ENCODE measurements around the gene AFF1. TPM values are rescaled to one million over a fixed set of nuclear protein-coding genes. Genes with fewer than 3 reads are reported as not detected.
"Not testable (repeated sequence)": the region's sequence is repeated elsewhere in the genome, so short reads cannot be mapped to it uniquely, and the experiment has no call there.

AFF1 gene
- total RNA-seq, 1 experiment from 2014 or later = 37.7 TPM

DNA sequence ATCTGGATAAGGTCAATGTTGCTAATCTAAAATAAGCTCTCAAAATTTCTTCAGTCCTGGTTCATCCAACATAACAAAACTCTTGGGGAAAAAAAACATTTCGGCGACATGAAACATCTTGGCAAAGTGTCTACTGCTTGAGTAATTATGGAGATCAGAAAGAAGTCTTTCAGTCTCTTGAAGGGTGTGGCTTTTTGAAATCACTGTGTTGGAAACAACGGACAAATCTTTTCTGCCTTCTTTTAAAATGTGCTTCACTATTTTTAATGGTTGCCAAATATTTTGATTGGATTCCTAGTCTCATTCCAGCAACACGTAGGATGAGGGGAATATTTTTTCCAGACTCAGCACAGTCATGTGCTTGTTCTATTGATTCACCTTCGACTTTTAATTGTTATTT, 147.0 kb downstream of the AFF1 start:
- Mint-ChIP-seq H3K4me1 (ENCODE audit: low read depth, unreplicated experiment) (peaks cover 14% of the 10 kb centered on the region), H3K4me3 (ENCODE audit: low read depth, unreplicated experiment) (no peak overlapping the region), H3K27ac (ENCODE audit: unreplicated experiment) (no peak overlapping the region), H3K36me3 (ENCODE audit: insufficient read depth, unreplicated experiment) (no peaks in the 10 kb centered on the region), H3K27me3 (ENCODE audit: unreplicated experiment) (no peaks in the 10 kb centered on the region), H3K9me3 (ENCODE audit: low read depth, unreplicated experiment) (no peaks in the 10 kb centered on the region)
- no peak for DNase-seq
- TF ChIP-seq, protein P1, sequence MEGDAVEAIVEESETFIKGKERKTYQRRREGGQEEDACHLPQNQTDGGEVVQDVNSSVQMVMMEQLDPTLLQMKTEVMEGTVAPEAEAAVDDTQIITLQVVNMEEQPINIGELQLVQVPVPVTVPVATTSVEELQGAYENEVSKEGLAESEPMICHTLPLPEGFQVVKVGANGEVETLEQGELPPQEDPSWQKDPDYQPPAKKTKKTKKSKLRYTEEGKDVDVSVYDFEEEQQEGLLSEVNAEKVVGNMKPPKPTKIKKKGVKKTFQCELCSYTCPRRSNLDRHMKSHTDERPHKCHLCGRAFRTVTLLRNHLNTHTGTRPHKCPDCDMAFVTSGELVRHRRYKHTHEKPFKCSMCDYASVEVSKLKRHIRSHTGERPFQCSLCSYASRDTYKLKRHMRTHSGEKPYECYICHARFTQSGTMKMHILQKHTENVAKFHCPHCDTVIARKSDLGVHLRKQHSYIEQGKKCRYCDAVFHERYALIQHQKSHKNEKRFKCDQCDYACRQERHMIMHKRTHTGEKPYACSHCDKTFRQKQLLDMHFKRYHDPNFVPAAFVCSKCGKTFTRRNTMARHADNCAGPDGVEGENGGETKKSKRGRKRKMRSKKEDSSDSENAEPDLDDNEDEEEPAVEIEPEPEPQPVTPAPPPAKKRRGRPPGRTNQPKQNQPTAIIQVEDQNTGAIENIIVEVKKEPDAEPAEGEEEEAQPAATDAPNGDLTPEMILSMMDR (IDR thresholded peaks at IDR 0.05; ENCODE audit: unreplicated experiment) = no peak
- intact Hi-C loops (cut with micrococcal nuclease; ENCODE audit: unreplicated experiment) = no loop called here
- CTCF ChIA-PET = no interaction called here
- no TSS peak for BruUV-seq (replicated peaks)

DNA sequence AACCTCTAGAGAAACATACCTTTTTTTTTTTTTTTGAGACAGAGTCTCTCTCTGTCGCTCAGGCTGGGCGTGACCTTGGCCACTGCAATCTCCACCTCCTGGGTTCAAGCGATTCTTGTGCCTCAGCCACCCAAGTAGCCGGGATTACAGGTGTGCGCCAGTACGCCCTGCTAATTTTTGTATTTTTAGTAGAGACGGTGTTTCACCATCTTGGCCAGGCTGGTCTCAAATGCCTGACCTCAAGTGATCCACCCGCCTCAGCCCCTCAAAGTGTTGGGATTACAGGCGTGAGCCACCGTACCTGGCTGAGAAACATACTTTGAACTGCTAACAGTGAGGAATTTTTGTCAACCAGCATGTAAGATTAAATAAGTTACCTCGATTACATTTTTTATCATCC, 150.9 kb downstream of the AFF1 start:
- DNase-seq; H3K9me3 Mint-ChIP-seq (ENCODE audit: low read depth, unreplicated experiment); H3K27me3 Mint-ChIP-seq (ENCODE audit: unreplicated experiment); H3K36me3 Mint-ChIP-seq (ENCODE audit: insufficient read depth, unreplicated experiment); intact Hi-C loops (cut with micrococcal nuclease; ENCODE audit: unreplicated experiment); H3K27ac Mint-ChIP-seq (ENCODE audit: unreplicated experiment); H3K4me3 Mint-ChIP-seq (ENCODE audit: low read depth, unreplicated experiment); BruUV-seq (replicated peaks); H3K4me1 Mint-ChIP-seq (ENCODE audit: low read depth, unreplicated experiment): not testable (repeated sequence)
- CTCF ChIA-PET = interaction anchor here (0.7 kb wide), 1 partner anchor 202 kb away, joined by 3 read pairs; no protein-coding TSS in a partner anchor

DNA sequence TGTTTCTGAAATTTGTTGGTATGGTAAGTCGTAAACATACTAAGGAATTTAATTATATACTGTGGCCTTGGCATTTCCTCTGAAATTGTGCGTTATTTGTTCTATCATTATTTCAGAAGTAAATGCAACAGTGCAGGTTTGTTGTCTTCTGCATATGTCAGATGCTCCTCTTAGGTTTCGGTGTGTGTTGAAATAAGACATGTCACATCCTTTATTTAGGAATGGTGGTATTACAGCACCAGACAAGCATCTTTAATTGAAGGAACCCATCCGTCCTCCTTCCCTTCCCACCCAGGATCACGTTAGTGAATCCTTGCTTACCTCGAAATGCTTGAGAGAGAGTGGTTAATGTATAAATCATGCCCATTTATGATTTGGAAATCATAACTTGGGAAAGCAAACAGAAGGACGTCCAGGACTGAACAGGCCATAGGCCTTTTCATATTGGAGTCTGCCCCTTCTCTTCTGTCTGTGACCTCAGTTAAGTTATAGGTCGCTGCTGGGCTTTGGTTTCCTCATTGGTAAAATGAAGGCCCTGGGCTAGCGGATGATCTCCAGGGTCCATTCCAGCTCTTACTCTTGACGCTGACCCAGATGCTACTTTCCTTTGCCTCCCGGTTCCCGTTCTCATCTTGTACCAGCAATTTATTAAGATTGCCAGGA, 151.5 kb downstream of the AFF1 start:
- H3K4me3 Mint-ChIP-seq (ENCODE audit: low read depth, unreplicated experiment) = no peak overlapping the region
- CTCF ChIA-PET = no interaction called here
- H3K9me3 Mint-ChIP-seq (ENCODE audit: low read depth, unreplicated experiment) = no peaks in the 10 kb centered on the region
- DNase-seq = no peak
- intact Hi-C loops (cut with micrococcal nuclease; ENCODE audit: unreplicated experiment) = no loop called here
- peaks cover 8% of the 10 kb centered on the region for H3K4me1 Mint-ChIP-seq (ENCODE audit: low read depth, unreplicated experiment)
- H3K27ac Mint-ChIP-seq (ENCODE audit: unreplicated experiment) = no peak overlapping the region
- TF ChIP-seq, protein P1 (IDR thresholded peaks at IDR 0.05; ENCODE audit: unreplicated experiment) = no peak
- no TSS peak for BruUV-seq (replicated peaks)
- H3K36me3 Mint-ChIP-seq (ENCODE audit: insufficient read depth, unreplicated experiment) = no peaks in the 10 kb centered on the region
- H3K27me3 Mint-ChIP-seq (ENCODE audit: unreplicated experiment) = no peaks in the 10 kb centered on the region

DNA sequence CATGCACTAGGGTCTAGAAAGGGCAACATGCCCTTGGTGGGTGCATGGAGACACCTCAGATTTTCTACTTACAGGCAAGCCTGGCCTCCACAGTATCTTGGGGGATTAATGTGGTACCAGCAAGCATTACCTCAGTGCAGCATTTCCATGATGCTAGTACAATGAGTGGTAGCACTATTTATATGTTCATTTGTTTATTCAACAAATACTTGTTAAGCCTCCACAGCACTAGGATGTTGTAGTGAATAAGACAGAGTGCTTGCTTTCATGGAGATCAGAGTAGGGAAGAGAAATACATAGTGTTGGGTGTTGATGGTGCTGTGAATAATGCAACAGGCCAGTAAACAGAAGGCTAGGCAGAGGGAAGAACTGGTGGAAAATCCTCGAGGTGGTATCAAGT, 152.2 kb downstream of the AFF1 start:
- no peak for DNase-seq
- Mint-ChIP-seq H3K9me3 (ENCODE audit: low read depth, unreplicated experiment) (no peaks in the 10 kb centered on the region), H3K27me3 (ENCODE audit: unreplicated experiment) (no peaks in the 10 kb centered on the region), H3K36me3 (ENCODE audit: insufficient read depth, unreplicated experiment) (no peaks in the 10 kb centered on the region), H3K4me3 (ENCODE audit: low read depth, unreplicated experiment) (no peak overlapping the region), H3K27ac (ENCODE audit: unreplicated experiment) (no peak overlapping the region), H3K4me1 (ENCODE audit: low read depth, unreplicated experiment) (peaks cover 9% of the 10 kb centered on the region)
- CTCF ChIA-PET = no interaction called here
- BruUV-seq (replicated peaks) = no TSS peak
- TF ChIP-seq, protein P1 (IDR thresholded peaks at IDR 0.05; ENCODE audit: unreplicated experiment) = no peak
- intact Hi-C loops (cut with micrococcal nuclease; ENCODE audit: unreplicated experiment) = no loop called here

DNA sequence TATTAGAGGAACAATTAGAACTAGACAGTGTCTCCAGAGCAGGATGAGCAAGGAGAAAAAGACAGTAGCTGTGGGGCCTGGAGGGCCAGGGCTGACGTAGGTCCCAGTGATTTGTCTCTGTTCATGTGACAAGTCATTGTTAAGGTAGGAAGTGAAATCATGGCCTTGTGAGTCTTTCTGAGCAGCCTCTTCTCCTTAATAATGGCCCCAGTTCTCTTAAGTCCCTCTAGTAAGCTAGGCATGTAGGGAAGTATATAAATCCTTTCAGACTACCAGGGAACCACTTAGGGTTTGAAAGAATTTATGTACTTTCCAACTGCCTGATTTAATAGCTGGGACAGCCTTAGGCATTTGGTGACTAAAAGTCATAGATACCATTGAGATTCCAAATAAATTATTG, 152.6 kb downstream of the AFF1 start:
- CTCF ChIA-PET = no interaction called here
- Mint-ChIP-seq H3K9me3 (ENCODE audit: low read depth, unreplicated experiment) (no peaks in the 10 kb centered on the region), H3K4me3 (ENCODE audit: low read depth, unreplicated experiment) (no peak overlapping the region), H3K4me1 (ENCODE audit: low read depth, unreplicated experiment) (peaks cover 13% of the 10 kb centered on the region), H3K27me3 (ENCODE audit: unreplicated experiment) (no peaks in the 10 kb centered on the region), H3K36me3 (ENCODE audit: insufficient read depth, unreplicated experiment) (no peaks in the 10 kb centered on the region), H3K27ac (ENCODE audit: unreplicated experiment) (no peak overlapping the region)
- no TSS peak for BruUV-seq (replicated peaks)
- TF ChIP-seq, protein P1 (IDR thresholded peaks at IDR 0.05; ENCODE audit: unreplicated experiment) = no peak
- intact Hi-C loops (cut with micrococcal nuclease; ENCODE audit: unreplicated experiment) = no loop called here
- DNase-seq = no peak
